Hepatocyte (in vitro differentiated cells): Measurements from ENCODE around the gene KLKB1.

Source experiments
- CTCF ChIP-seq: fragments of 200-600 bp; sonication (generic); IDR thresholded peaks from 2 replicates; pipeline ENCODE4 v1.5.1; 2016; ENCODE audit warnings: antibody characterized with exemption, mild to moderate bottlenecking; ENCODE audit not compliant: poor library complexity
- EZH2phosphoT487 ChIP-seq: fragments of 200-600 bp; sonication (generic); IDR thresholded peaks from one replicate; pipeline ENCODE4 v1.6.1; 2018; ENCODE audit warnings: antibody characterized with exemption, mild to moderate bottlenecking, low read depth, moderate library complexity; ENCODE audit not compliant: unreplicated experiment, severe bottlenecking

- TF ChIP-seq CTCF (no peak), EZH2phosphoT487 (no peak)
Measured at GRCh38 chr4:186243331-186243730, 16.0 kb downstream of the KLKB1 start.
